ENCODE results near the gene CFAP91. TPM values are rescaled to one million over a fixed set of nuclear protein-coding genes. Genes with fewer than 3 reads are reported as not detected.

CFAP91 gene
- total RNA-seq, 2 donors from 2014 or later: 1.5 to 3.1 TPM

- DNase-seq (ENCODE audit: low spot score): no peak
- no peaks in the 10 kb centered on the region for H3K9me3 ChIP-seq
Observed at GRCh38 chr3:119723022-119723421, 20.2 kb downstream of the CFAP91 start.

DNA sequence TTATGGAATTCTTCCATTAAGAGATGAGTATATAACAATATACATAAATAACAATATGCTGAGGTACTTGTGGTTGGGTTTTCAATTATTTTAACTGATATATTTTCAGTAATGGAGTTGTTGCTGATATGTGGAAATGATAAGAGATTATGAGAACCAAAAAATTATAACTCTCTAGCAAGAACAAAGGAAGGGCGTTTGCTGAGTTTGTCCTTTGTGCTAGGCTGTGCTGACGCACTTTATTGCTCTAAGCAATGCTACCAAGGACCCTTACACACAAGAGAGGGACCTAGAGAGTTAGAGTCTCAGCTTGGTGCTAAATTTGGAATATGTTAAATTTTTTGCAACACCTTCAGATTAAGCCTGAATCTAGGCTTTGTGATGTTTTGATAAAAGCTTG, 24.1 kb downstream of the CFAP91 start:
- Histone ChIP-seq H3K27ac (no peak overlapping the region), H3K4me3 (no peak overlapping the region), H3K9me3 (no peaks in the 10 kb centered on the region), H3K27me3 (no peaks in the 10 kb centered on the region), H3K4me1 (no peaks in the 10 kb centered on the region), H3K36me3 (no peaks in the 10 kb centered on the region)
- no peak for TF ChIP-seq CTCF (IDR thresholded peaks at IDR 0.05)
- no peak for DNase-seq (ENCODE audit: low spot score)

More at GRCh38 chr3:119723022-119723421, 20.2 kb downstream of the CFAP91 start:
- H3K27me3 ChIP-seq: no peaks in the 10 kb centered on the region
- H3K36me3 ChIP-seq: no peaks in the 10 kb centered on the region
- H3K27ac ChIP-seq: no peak overlapping the region
- no peak for TF ChIP-seq CTCF (IDR thresholded peaks at IDR 0.05)
- no peaks in the 10 kb centered on the region for H3K4me1 ChIP-seq
- H3K4me3 ChIP-seq: no peak overlapping the region

DNA sequence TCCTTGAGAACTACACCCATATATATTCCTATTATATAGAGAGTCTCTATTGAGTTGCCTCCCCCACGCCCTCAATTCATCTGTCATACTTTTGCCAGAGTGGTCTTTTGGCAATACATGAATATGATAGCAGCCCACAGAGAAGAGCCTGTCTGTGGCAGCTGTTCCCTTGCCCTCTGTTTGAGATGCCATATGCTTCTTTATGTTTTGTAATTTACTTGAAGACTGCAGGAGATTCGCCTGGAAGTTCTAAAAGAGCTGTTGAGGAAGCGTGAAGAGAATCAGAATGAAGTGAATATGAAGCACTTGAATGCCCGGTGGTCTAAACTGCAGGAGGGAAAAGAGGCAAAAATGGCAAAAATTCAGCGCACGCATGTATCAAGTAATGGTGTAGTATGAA, 27.2 kb downstream of the CFAP91 start:
- TF ChIP-seq CTCF (IDR thresholded peaks at IDR 0.05): no peak
- H3K9me3 ChIP-seq: no peaks in the 10 kb centered on the region
- no peak overlapping the region for H3K27ac ChIP-seq
- no peak overlapping the region for H3K4me3 ChIP-seq
- H3K27me3 ChIP-seq: no peaks in the 10 kb centered on the region
- H3K4me1 ChIP-seq: no peaks in the 10 kb centered on the region
- DNase-seq (ENCODE audit: low spot score): no peak
- no peaks in the 10 kb centered on the region for H3K36me3 ChIP-seq

GRCh38 chr3:119731560-119732343, 28.9 kb downstream of the CFAP91 start:
- Histone ChIP-seq H3K4me3 (no peak overlapping the region), H3K36me3 (no peaks in the 10 kb centered on the region), H3K27me3 (no peaks in the 10 kb centered on the region), H3K4me1 (no peaks in the 10 kb centered on the region), H3K9me3 (no peaks in the 10 kb centered on the region), H3K27ac (no peak overlapping the region)
- no peak for DNase-seq (ENCODE audit: low spot score)
- TF ChIP-seq CTCF (IDR thresholded peaks at IDR 0.05): no peak

DNA sequence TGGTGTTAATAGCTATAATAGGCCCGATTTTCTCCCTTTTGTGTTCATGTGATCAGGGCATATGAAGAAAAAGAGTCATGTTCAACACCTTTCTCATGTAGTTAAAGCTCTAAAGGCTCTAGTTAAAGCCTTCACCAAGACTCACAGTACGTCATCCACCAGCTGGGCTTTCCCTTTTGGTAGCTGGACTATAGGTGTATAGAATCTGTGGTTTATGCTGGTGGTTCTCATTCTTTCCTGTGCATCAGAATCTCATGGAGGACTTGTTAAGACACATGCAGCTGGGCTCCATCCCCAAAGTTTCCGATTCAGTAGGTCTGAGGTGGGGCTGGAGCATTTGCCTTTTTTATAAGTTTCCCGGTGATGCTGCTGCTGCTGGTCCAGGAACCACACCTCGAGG, 31.0 kb downstream of the CFAP91 start:
- DNase-seq (ENCODE audit: low spot score): no peak
- no peaks in the 10 kb centered on the region for H3K27me3 ChIP-seq
- TF ChIP-seq CTCF (IDR thresholded peaks at IDR 0.05): no peak
- no peak overlapping the region for H3K4me3 ChIP-seq
- H3K27ac ChIP-seq: no peak overlapping the region
- no peaks in the 10 kb centered on the region for H3K9me3 ChIP-seq
- H3K4me1 ChIP-seq: no peaks in the 10 kb centered on the region
- H3K36me3 ChIP-seq: no peaks in the 10 kb centered on the region

DNA sequence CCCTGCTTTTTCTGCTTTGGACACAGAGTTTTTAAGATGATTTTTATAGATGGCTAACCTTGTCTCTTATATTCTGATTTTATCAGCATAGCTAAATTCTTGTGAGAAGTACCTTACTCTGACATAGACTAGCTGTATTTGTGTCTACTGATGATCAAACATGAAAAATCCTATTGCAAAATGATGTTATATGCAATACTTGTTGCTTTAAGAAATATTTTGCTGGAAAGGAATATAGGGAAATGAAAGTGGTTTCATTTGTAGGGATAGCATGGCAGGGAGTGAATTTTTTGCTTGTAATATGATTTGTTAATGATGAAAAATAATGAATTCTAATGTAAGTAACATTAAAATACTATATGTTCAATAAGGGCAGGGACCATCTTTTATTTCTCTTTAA, 35.9 kb downstream of the CFAP91 start:
- no peak for TF ChIP-seq CTCF (IDR thresholded peaks at IDR 0.05)
- no peak overlapping the region for H3K27ac ChIP-seq
- H3K4me3 ChIP-seq: no peak overlapping the region
- no peaks in the 10 kb centered on the region for H3K9me3 ChIP-seq
- no peaks in the 10 kb centered on the region for H3K36me3 ChIP-seq
- no peak for DNase-seq (ENCODE audit: low spot score)
- no peaks in the 10 kb centered on the region for H3K4me1 ChIP-seq
- H3K27me3 ChIP-seq: no peaks in the 10 kb centered on the region
